ENCODE data around the gene OMD.
"Not testable (repeated sequence)": the region's sequence is repeated elsewhere in the genome, so short reads cannot be mapped to it uniquely, and the experiment has no call there.

The OMD gene

DNA sequence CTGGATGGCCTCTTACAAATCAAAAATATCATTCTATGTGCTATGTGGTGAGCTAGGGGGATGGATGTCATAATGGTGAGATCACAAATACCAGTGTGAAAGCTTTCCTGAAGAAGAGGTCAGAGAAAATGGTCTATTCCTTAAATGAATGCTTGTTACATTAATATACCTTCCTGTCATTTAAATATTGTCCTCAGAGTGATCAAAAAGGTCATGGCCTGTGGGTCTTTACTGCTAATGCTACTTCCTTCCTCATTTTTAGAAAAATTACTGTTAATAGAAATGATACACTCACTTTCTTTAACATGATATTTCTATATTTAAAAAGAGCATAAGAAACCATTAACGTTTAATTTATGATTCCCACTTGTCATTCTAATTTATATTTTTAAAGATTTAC lies 9.7 kb downstream of the OMD start:
- no peak for DNase-seq (ENCODE audit: extremely low read depth in 1 of 2, low read depth in 1 of 2)

DNA sequence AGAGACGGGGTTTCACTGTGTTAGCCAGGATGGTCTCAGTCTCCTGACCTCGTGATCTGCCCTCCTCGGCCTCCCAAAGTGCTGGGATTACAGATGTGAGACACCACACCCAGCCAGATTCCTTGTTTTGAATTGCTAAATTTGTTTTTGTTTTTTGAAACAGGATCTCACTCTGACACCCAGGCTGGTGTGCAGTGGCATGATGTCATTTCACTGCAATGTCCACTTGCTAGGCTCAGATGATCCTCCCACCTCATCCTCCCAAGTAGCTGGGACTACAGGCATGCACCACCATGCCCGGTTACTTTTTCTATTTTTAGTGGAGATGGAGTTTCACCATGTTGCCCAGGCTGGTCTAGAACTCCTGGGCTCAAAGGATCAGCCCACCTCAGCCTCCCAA lies 13.1 kb downstream of the OMD start:
- DNase-seq (ENCODE audit: extremely low read depth in 1 of 2, low read depth in 1 of 2): not testable (repeated sequence)

DNA sequence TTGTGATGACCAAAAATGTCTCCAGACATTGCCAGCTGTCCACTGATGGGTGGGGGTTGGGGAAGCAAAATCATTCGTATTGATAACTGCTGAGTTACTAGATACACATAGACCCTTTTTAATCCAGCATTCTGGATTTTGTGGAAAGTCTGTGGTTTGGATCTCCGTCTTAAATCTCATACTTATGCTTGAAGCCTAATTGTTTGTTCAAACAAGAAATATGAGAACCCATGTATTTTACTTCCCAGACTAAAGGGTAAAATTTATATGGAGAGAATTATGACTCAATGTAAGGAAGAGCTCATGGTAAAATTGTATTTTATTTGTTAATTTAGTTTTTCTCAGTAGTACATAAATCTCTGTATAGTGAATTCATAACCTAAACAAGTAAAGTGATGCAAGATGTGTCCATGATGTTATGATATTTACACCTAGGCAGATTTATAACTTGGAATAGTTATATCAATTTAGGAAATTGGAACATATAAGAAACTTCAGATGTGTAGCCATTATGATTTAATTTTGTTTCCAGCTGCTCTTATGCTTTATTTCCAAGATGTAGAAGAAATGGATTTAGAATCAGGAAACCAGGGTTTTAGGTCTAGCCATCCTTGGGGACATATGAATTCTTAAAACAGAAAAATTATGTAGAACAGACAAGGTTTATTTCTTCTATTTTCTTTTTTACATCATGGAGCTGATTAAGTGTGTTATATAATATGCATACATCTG lies 15.4 kb downstream of the OMD start:
- DNase-seq (ENCODE audit: extremely low read depth in 1 of 2, low read depth in 1 of 2): no peak

DNA sequence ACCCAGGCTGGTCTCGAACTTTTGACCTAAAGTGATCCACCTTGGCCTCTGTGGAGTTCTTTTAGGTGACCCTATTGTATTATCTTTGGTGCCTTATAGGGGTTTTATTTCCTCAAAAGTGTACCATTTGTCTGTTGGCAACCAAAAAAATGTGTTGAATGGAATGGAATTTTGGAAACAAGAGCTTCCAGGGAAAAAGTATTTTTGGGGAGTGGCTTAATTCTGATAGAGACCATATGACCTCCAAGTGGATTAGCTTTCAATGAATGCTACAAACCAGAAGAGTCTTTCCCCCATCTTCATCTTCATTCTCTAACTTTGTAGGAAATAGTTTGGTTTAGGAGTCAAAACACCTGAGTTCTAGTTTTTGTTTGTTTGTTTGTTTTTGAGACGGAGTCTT lies 16.5 kb downstream of the OMD start:
- no peak for DNase-seq (ENCODE audit: extremely low read depth in 1 of 2, low read depth in 1 of 2)

DNA sequence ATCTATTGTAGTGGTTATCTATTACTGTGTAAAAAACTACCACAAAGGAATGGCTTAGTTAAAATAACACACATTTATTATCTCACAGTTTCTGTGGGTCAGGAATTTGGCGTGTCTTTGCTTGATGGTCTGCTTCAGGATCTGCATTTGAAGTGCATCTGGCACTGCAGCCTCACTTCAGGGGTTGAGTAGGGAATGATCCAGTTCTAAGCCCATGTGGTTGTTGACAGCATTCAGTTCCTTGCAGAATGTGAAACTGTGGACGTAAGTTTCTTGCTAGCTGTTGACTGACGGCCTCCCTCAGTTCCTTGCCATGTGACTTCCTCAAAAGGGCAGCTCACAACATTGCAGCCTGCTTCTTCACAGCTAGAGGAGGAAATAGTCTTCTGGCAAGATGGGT lies 17.8 kb downstream of the OMD start:
- DNase-seq (ENCODE audit: extremely low read depth in 1 of 2, low read depth in 1 of 2): peak in 1 of 2 donors; percentile 2

DNA sequence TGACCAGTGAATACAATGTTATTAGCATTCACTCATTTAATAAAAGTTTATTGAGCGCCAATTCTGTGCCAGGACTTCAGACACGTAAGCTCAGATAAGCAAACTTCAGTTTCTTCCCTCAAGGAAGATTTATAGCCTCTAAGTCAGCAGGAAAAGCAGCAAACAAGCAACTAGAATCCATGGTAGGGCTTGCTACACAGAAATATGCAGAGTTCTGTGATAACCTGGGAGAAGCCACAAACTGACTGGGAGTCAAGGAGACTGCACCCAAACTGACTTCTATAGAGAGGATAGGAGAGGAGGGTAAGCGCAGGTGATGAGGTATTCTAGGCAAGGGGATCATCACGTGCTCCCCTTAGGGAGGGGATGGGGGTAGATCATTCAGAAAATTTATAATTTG lies 18.5 kb downstream of the OMD start:
- no peak for DNase-seq (ENCODE audit: extremely low read depth in 1 of 2, low read depth in 1 of 2)

DNA sequence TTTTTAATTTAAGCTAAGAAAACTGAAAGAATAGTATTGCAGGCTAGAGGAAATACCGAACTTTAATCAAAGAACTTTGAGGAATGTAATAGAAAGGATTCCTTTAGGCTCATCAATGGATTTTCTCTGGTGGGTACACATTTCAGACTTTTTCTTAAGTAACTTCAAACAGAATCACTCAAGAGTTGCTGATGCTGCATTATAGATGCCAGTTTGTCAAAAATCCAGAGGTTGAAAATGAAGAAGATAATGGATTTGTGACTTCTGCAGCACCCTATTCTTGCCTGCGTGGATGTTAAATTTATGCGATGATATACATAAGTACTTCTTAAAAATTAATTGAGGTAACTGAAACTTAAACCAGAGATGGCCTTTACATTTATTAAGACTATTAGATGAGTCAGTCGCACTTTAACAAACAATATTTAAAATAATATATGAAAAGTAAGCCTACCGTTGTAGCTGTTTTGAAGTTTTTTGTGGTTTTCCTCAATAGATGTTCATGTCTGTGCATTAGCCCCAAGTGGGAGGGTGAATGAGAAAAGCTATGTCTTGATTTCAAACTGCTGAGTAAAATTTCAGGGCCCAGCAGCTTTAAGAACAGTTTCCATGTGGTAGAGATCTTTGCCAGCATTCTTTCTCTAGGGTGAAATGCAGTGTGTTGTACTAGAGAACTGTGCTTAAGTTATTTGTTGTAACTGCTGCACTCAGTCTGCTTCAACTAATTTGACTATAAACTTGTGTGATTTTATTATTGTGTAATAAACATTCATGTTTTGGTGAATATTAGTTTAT lies 20.0 kb downstream of the OMD start, which contains the start of gene OGN:
OGN (minus strand) TSS at position 537 of the 795 bp plus-strand sequence. CDS start 1,171 bp downstream, outside the sequence.
- DNase-seq (ENCODE audit: extremely low read depth in 1 of 2, low read depth in 1 of 2): no peak

DNA sequence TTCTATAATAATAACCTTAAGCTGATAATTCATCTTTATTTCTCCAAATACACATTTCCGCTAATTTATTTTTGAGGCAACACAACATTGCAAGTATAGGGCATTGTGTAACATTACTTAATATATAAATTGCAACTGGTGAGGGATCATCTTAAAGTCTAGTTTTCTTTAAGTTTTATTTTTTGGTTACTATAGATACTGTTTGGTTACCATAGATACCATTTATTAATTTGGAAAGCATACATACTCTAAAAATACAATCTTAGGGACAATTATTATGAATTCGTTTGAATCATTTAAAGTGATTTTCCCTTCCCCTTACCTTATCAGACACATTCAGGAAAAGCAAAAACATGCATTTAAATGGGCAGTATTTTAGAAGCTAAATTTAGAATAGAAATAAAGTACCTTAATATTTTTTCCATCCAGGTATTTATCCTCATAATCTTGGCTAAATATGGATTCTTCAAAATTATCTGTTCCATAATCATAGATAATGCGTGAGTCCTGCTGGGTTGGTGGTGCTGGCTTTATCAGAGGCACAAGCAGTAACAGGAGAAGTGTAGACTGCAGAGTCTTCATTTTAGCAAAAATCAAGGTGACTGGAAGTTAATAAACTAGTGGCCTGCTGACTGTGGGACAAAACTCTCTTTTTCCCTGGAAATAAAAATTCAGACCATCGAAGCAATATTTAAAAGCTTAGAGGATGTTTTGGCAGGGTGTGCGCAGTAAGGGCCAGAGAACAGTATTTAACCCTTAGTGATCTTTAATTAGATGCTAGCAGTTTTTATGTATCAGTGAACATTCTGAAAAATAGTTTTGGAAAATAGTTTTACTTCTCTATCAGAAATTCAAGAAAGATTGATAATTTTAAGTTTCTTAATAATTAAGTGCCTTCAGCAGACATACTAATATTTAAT lies 21.2 kb downstream of the OMD start:
- no peak for DNase-seq (ENCODE audit: extremely low read depth in 1 of 2, low read depth in 1 of 2)

DNA sequence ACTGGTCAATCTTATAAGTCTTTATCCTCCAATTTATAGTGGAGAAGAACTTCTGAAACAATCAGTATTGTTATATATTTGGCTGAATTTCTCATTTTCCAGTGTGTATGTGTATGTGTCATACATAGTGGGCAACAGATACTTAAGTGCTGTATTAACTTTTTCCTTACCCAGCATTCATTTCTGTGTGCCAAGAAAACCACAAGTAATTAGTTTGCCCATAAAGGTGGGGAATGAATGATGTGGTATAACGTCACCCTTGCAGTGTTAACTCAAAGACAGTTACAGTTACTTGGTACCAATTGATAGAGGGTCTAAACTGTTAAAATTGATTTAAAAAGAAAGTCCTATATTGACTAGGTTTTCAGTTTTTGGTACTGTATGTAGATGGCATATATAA lies 21.9 kb downstream of the OMD start:
- no peak for DNase-seq (ENCODE audit: extremely low read depth in 1 of 2, low read depth in 1 of 2)

DNA sequence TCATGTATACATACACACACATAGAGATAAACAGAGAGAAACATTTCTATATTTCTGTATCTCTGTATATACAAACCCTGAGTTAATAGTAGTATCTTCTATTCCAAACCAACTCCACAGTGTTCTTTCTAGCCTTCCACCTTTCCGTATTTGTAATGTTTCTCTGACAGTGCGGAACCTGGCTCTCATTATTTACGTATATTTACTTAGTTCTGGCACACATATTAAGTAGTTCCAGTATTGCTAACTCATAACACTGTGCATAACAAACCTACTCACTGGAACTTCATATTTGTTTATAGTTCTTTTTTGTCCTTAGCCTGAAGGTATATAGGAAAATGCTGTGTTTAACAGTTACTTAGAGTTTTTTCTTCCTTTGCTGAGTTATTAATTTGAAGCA lies 26.4 kb downstream of the OMD start:
- no peak for DNase-seq (ENCODE audit: extremely low read depth in 1 of 2, low read depth in 1 of 2)

DNA sequence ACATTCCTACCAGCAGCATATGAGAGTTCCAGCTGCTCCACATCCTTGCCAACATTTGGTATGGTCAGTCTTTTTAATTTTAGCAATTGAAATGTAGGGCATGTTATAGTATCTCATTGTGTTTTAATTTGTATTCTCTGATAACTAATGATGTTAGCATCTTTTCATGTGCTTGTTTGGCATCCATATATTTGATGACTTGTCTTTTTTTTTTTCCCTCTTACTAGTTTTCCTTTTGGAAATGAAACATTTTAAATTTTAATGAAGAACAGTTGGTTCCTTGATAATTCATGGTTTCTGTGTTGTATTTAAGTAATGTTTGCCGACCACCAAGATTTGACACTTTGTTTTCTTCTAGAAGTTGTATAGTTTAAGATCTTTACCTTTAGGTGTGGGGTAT lies 28.7 kb downstream of the OMD start:
- DNase-seq (ENCODE audit: extremely low read depth in 1 of 2, low read depth in 1 of 2): no peak

DNA sequence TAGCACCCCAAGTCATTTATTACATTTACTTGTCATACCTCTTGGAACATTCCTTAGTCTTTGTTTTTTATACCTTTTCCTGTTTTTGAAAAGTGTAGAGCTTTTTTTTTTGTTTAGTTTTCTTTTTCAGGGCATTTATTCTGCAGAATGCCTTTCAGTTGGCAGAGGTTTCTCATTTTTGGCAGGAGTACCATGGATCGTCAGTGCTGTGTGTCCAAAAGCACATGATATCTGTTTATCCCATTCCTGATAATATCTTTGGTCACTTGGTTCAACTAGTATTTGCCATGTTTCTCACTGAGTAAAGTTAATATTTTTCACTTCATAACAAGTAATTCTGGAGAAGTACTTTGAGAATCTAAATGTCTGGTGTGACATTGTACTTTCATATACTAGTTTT lies 30.6 kb downstream of the OMD start:
- DNase-seq (ENCODE audit: extremely low read depth in 1 of 2, low read depth in 1 of 2): no peak

DNA sequence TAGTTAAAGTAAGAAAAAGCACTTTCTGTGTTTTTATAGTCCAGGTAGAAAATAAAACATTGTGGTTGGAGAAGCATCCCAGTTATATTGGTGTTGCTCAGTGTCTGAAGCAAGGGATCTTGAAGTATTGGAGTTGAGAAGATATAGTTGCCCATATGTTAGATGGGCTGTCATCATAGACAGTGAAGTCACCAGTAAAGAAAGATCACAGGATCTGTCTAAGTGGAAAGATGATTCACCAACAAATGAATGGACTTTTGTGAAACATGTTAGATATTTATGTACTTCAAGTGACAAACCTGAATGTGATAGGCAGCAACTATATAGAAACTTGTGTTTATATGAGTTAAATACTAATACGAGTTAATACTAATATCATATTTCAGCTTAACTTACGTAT lies 31.6 kb downstream of the OMD start:
- DNase-seq (ENCODE audit: extremely low read depth in 1 of 2, low read depth in 1 of 2): no peak

DNA sequence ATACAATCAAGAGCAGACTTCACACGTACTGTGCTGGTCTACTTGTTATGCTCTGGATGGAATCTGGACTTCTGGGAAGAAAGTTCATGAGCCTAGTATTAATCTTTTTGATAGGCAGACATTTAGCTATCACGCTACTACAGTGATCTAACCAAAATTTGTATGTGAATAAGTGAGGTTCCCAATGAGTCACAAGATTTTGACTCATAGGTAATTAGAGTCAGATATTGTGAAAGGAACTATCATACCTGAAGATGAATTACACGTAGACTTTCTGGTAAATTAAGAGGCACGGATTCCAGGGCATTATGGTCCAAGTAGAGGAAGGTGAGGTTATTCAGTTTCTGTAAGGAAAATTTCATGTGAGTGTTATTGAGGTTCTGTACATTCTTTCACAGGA lies 38.3 kb downstream of the OMD start:
- DNase-seq (ENCODE audit: extremely low read depth in 1 of 2, low read depth in 1 of 2): no peak

DNA sequence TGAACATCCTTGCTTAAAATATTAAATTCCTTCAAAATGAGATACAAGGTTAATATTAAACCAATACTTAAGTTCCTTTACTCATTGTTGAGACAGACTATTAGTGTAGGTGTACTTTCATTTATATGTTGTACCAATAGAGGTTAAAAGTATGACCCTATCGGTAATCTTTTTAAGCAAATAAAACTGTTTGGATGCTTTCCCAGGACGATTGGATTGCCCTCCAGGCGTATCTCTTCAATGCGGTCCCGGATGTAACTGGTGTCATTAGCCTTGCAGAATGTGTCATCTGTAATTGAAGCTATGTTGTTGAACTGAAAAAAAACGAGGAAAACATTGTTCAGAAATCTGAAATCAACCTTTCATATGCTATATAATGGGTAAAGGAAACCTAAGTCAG lies 38.8 kb downstream of the OMD start:
- DNase-seq (ENCODE audit: extremely low read depth in 1 of 2, low read depth in 1 of 2): no peak

DNA sequence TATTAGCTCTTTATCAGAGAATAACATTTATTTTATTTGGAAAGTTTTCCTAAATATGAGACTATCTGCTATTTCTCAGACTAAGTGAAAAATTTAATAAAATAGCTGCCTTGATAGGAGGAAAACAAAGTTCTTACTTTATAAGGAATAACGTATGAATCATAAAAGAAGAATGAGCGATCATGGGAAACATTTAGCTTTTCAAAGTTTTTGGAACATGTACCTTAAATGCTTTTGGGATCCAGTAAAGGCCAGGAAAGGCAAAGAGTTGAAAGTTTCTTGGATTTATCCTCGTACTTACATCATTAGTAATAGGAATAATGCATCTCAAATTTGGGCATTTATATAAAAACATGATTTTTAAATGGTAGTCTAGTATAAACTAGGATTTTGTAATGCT lies 39.3 kb downstream of the OMD start:
- DNase-seq (ENCODE audit: extremely low read depth in 1 of 2, low read depth in 1 of 2): no peak

DNA sequence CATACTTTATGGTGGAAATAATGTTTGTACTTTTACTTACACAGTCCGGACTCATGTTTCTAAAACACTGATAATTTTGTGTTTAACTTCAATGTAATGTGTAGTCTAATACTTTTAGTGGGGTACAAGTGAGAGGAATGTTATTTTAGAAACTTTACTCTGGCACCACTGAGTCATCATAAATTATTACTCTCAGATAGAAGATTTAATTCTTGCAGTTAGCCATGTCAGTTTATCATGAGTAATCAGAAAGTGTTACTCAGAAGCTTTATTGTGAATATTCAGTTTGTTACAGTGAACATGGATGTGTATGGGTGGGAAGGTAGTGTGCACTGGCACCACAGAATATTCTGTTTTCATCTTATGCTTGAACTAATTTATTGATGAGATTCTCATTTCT lies 39.9 kb downstream of the OMD start:
- no peak for DNase-seq (ENCODE audit: extremely low read depth in 1 of 2, low read depth in 1 of 2)

DNA sequence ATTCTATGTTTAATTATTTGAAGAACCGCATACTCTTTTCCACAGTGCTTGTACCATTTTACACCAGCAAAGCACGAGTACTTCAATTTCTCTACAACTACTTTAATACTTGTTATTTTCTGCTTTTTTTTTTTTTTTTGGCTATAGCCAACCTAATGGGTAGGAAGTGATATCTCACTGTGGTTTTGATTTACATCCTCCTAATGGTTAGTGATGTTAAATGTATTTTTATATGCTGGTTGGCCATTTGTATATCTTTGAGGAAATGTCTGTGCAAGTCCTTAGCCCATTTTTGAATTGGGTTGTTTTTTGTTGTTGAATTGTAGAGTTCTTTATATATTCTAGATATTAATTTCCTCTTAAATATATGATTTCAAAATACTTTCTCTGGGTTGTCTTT lies 42.5 kb downstream of the OMD start:
- DNase-seq (ENCODE audit: extremely low read depth in 1 of 2, low read depth in 1 of 2): no peak

DNA sequence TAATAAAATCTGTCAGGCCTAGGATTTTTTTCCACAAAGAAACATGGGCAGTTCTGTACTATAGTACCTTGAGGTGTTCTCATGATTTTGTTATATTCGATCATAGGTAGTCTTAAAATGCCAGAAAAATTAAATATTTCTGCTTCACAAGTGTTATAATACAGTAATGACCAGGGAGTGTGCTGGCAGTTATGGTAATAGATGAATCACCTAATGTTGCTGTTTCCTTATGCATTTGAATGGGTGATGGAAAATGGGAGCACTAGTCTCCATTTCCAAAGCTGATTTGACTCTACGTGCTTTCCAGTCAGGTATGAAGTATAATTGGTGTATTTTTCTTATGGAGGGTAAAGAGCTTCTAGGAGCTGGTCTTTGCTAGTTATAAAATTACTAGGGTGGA lies 43.7 kb downstream of the OMD start:
- no peak for DNase-seq (ENCODE audit: extremely low read depth in 1 of 2, low read depth in 1 of 2)

DNA sequence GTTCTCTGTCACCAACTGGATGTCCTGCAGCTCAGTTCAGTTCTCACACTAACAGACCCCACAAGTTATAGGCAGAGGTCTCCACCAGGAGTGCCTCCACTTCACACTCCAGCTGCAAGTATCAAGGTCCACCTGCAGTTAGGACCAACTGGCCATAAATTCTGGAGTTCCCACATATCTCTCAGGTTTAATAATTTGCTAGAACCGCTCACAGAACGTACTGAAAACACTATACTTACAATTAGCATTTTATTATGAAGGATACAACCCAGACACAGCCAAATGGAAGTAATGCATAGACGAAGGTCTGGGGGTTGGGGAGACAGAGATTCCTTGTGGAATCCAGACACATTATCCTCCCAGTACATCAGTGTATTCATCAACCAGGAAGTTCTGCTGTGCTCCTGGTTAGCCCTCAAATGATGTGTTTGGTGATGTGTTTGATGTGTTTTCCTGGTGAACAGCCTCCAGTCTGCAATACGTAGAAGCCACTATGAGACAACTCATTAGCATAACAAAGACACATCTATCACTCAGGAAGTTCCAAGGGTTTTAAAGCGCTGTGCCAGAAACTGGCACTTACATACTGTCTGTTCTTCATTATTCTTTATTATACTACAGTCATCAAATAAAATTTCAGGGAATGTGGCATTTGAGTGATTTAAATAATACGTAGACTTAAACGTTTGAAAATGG lies 45.3 kb downstream of the OMD start:
- DNase-seq (ENCODE audit: extremely low read depth in 1 of 2, low read depth in 1 of 2): no peak

DNA sequence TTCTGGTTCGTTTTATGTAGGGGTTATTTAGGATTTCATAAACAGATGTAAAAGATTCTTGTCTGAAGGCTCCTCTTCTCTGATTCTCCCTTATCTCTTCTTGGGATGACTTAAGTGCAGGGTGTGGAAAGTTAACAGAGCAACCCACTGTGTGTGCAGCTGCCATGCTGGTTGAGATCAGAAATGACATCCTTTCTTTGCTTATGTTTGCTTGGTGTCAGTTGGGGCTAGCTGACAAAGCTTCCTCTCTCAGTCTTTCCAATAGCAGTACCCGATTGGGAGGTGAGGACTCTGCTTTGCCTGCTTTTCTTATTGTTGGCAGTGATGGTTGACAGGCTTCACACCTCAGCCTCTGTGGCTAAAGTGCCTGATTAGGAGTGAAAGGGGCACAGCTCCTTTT lies 46.4 kb downstream of the OMD start:
- no peak for DNase-seq (ENCODE audit: extremely low read depth in 1 of 2, low read depth in 1 of 2)
